Measurements from ENCODE around the gene ZBTB46.
A peak's percentile ranks its signal among the peaks of the same experiment; 100 is the strongest.
"Not testable (repeated sequence)": the region's sequence is repeated elsewhere in the genome, so short reads cannot be mapped to it uniquely, and the experiment has no call there.

Gene ZBTB46, protein sequence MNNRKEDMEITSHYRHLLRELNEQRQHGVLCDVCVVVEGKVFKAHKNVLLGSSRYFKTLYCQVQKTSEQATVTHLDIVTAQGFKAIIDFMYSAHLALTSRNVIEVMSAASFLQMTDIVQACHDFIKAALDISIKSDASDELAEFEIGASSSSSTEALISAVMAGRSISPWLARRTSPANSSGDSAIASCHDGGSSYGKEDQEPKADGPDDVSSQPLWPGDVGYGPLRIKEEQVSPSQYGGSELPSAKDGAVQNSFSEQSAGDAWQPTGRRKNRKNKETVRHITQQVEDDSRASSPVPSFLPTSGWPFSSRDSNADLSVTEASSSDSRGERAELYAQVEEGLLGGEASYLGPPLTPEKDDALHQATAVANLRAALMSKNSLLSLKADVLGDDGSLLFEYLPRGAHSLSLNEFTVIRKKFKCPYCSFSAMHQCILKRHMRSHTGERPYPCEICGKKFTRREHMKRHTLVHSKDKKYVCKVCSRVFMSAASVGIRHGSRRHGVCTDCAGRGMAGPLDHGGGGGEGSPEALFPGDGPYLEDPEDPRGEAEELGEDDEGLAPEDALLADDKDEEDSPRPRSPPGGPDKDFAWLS

DNA sequence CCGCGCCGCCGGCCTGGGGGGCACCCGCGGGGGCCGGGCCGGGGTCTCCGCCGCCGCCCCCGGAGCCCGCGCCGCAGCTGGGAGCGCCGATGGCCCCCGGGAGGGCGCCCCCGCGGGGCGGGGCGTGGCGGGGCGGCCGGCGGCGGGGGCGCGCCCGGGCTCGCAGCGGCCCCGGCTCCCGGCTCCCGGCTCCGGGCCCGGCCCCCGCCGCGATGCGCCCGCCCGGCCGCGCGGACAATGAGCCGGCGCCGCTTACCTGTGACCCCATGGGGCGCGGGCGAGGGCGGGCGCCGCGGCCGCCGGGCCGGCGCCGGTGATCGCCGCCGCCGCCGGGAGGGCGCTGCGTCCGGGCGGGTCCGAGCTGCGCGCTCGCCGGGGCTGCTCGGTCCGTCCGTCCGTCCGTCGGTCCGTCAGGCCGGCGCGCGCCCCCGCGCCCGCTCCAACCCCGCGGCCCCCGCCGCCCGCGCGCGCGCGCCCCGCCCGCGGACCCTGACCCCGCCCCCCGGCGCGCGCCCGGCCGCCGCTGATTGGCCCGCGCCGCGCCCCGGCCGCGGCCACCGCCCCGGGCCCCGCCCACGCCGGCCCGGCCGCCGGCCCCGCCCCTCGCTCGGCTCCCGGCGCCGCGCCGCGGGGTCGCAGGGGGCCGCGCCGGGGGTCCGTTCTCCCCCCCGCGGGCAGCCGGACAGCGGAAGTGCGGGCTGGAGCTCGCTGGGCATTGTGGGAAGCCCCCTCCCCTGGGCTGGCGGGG is at the start of gene ZBTB46:
ZBTB46 (minus strand) TSS at position 424 of the 748 bp plus-strand sequence. CDS start 40,507 bp downstream, outside the sequence.
- no peak for DNase-seq

GRCh38 chr20:63878899-63879663 is 48.0 kb upstream of the ZBTB46 start:
- DNase-seq: peak; percentile 34

- DNase-seq: no peak
These were observed 46.8 kb upstream of the ZBTB46 start for GRCh38 chr20:63877755-63878470.

GRCh38 chr20:63876489-63877036 is 45.5 kb upstream of the ZBTB46 start:
- no peak for DNase-seq

- DNase-seq: not testable (repeated sequence)
These were observed 43.2 kb upstream of the ZBTB46 start for GRCh38 chr20:63874241-63874640.

DNA sequence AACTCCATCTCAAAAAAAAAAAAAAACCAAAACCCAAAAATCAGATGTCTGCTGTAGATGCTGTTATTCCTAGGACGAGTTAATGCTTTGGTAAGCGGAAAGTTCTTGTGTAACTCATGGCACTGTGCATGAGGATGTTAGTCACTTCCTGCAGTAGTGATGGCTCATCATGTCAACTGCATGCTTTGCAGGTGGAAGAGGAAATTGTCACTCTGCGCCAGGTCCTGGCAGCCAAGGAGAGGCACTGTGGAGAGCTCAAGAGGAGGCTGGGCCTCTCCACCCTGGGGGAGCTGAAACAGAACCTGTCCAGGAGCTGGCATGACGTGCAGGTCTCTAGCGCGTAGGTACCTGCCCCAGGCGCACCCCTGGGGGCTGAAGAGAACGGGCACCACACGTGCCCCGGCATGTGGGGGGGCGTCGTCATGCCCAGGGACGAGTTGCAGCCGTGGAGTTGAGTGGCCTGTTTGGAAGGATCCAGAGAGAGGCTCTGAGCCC is 42.5 kb upstream of the ZBTB46 start:
- DNase-seq: no peak

GRCh38 chr20:63868264-63868663 is 37.2 kb upstream of the ZBTB46 start:
- no peak for DNase-seq

- not testable (repeated sequence) for DNase-seq
These were observed 36.0 kb upstream of the ZBTB46 start for GRCh38 chr20:63867042-63867441.

- DNase-seq: peak; percentile 99
These were observed 34.0 kb upstream of the ZBTB46 start, which contains the start of gene TPD52L2 for GRCh38 chr20:63864978-63865640. TPD52L2 (plus strand) TSS chr20:63865270; CDS start chr20:63865366, 96 bp downstream.

- no peak for DNase-seq
These were observed 33.5 kb upstream of the ZBTB46 start for GRCh38 chr20:63864545-63864977.

GRCh38 chr20:63863798-63864544 is 32.9 kb upstream of the ZBTB46 start:
- DNase-seq: peak; percentile 82

DNA sequence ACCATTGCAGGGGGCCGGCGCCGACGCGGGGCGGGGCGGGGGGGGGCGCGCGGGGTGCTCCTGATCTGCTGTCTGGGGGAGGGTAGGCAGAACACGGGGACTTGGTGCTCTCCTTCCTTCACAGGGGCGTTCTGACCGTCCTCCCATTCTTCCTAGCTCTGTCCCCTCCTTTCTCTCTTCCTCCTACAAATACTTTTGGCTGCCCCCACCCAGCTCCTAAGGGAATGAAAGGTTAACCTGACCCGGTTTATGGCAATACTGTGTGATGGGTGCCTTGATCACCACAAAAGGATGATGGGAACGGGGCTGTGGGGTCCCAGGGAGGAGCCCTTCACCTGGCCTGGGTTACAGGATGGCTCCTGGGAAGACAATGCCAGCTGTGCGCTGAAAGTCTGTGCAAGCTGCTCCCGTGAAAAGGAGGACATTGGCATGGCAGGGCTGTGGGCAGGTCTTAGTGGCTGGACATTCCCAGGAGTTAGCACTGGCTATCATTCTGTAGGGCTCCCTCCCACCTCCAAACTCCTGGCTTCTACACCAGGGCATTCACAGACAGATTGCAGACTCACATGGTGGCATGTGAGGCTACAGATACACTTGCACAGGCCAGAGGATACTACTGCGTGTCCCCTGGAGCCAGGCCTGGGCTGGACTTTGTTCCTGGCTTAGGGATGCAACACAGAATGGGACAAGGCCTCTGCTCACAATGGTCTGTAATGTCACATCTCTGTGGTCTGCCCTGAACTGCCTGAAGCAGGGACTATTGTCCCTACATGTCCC is 32.1 kb upstream of the ZBTB46 start:
- no peak for DNase-seq

DNA sequence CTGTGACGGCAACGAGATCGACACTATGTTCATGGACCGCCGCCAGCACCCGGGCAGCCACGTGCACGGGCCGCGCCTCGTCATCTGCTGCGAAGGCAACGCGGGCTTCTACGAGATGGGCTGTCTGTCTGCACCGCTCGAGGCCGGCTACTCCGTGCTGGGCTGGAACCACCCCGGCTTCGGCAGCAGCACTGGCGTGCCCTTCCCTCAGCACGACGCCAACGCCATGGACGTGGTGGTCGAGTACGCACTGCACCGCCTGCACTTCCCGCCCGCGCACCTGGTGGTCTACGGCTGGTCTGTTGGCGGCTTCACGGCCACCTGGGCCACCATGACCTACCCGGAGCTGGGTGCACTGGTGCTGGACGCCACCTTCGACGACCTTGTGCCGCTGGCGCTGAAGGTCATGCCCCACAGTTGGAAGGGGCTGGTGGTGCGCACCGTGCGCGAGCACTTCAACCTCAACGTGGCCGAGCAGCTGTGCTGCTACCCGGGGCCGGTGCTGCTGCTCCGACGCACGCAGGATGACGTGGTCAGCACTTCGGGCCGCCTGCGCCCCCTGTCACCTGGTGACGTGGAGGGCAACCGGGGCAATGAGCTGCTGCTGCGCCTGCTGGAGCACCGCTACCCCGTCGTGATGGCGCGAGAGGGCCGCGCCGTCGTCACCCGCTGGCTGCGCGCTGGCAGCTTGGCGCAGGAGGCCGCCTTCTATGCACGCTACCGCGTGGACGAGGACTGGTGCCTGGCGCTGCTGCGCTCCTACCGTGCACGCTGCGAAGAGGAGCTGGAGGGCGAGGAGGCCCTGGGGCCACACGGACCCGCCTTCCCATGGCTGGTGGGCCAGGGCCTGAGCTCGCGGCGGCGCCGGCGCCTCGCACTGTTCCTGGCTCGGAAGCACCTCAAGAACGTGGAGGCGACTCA is 31.2 kb upstream of the ZBTB46 start:
- no peak for DNase-seq

DNA sequence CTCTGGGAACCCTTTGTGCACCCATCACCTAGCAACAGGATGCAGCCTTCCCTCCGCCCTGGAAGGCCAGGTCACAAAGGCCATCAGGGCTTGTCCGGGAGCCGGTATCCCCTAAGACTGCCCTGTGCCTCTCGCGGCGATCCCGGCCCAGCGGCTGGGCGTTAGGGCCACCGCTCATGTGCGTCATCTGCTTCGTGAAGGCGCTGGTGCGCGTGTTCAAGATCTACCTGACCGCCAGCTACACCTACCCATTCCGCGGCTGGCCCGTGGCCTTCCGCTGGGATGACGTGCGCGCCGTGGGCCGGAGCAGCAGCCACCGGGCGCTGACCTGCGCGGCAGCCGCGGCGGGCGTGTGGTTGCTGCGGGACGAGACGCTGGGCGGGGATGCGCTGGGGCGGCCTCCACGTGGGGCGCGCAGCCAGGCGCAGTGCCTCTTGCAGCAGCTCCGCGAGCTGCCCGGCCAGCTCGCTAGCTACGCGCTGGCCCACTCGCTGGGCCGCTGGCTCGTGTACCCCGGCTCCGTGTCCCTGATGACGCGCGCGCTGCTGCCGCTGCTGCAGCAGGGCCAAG is 30.4 kb upstream of the ZBTB46 start, which contains the start of gene ABHD16B:
ABHD16B (plus strand) TSS at position 134 of the 570 bp plus-strand sequence; CDS start at position 177, 43 bp downstream.
- no peak for DNase-seq

- DNase-seq: no peak
These were observed 29.4 kb upstream of the ZBTB46 start for GRCh38 chr20:63860325-63861051.

DNA sequence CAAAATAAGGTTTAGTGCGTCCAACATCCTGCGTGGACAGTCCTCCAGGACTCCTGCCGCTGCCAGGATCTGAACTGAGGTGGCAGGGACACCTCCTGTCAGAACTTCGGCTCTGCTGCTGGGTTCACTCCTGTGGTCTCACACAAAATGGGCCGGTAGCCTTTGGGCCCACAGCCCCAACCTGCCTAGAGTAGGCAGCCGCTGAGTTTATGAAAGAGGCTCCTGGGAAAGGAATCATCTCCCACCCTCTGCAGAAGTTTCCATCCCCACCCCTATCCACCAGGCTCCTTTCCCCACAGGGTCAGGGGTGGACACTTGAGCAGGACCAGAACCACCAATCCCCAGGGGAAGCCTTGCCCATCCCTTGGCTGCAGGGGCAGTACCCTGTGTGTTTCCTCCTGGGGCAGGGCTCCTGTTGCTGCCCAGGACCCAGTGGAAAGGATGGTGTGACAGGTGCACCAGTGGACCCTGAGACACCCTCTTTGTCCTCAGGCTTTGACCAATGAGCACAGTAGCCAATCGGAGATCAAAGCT is 28.2 kb upstream of the ZBTB46 start:
- DNase-seq: no peak

Measured in eye (tissue), 1 donor.